ENCODE measurements around the gene SCFD2. TPM values are rescaled to one million over a fixed set of nuclear protein-coding genes. Genes with fewer than 3 reads are reported as not detected.

Gene SCFD2
- total RNA-seq, 1 experiment from 2014 or later: 19.2 TPM

DNA sequence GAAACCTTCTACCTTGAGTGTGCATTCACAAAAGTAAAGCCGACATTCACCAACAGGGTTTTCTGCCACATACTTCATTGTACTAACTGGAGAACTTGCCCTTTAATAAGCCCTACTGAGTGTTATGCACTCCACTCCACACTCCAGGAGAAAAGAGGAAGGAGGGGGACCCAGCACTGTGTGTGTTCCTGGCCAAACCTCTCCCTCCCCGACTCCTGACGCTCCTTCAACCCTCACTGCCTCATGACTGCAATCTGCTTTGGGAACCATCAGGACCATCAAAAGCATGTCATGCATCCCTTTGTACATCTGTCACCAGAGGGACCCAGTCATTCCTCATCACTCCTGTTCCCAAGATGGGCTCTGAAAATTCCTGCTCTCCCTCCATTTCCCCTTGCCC, 360.1 kb downstream of the SCFD2 start:
- intact Hi-C loops (cut with micrococcal nuclease): no loop called here
- Mint-ChIP-seq H3K9me3 (ENCODE audit: unreplicated experiment) (no peaks in the 10 kb centered on the region), H3K4me3 (ENCODE audit: unreplicated experiment) (no peak overlapping the region), H3K27me3 (ENCODE audit: insufficient read depth, unreplicated experiment) (no peaks in the 10 kb centered on the region), H3K36me3 (ENCODE audit: insufficient read depth, unreplicated experiment) (peaks cover 6% of the 10 kb centered on the region), H3K4me1 (ENCODE audit: insufficient read depth, unreplicated experiment) (peaks cover 4% of the 10 kb centered on the region), H3K27ac (ENCODE audit: low read depth, unreplicated experiment) (no peak overlapping the region)
- ChIA-PET CTCF (interaction anchor here (1.2 kb wide), 1 partner anchor 22 kb away, joined by 4 read pairs; no protein-coding TSS in a partner anchor), POLR2A (no interaction called here)
- BruUV-seq (replicated peaks): no TSS peak
- TF ChIP-seq, protein P1, sequence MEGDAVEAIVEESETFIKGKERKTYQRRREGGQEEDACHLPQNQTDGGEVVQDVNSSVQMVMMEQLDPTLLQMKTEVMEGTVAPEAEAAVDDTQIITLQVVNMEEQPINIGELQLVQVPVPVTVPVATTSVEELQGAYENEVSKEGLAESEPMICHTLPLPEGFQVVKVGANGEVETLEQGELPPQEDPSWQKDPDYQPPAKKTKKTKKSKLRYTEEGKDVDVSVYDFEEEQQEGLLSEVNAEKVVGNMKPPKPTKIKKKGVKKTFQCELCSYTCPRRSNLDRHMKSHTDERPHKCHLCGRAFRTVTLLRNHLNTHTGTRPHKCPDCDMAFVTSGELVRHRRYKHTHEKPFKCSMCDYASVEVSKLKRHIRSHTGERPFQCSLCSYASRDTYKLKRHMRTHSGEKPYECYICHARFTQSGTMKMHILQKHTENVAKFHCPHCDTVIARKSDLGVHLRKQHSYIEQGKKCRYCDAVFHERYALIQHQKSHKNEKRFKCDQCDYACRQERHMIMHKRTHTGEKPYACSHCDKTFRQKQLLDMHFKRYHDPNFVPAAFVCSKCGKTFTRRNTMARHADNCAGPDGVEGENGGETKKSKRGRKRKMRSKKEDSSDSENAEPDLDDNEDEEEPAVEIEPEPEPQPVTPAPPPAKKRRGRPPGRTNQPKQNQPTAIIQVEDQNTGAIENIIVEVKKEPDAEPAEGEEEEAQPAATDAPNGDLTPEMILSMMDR (IDR thresholded peaks at IDR 0.05; ENCODE audit: unreplicated experiment): no peak
- DNase-seq (ENCODE audit: unreplicated experiment): no peak

DNA sequence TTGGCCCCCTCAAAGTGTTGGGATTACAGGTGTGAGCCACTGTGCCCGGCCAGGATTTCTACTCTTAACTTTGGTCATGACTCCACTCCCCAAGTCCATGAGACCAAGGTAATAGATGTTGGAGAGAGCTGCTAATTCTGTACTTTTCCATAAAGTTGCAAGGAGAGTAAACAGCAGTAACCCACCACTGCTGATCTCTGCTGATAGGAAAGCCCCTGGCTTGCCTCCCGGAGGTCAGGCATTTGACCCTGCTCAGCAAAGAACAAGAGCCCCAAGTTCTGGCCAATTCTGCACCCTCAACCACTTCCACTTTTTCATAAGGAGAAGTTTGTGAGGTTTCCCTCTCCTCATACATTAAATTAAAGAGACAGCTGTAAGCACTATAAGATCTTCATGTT, 360.7 kb downstream of the SCFD2 start:
- ChIA-PET POLR2A (no interaction called here), CTCF (interaction anchor here (1.2 kb wide), 1 partner anchor 22 kb away, joined by 4 read pairs; no protein-coding TSS in a partner anchor)
- TF ChIP-seq, protein P1 (IDR thresholded peaks at IDR 0.05; ENCODE audit: unreplicated experiment): no peak
- Mint-ChIP-seq H3K9me3 (ENCODE audit: unreplicated experiment) (no peaks in the 10 kb centered on the region), H3K27ac (ENCODE audit: low read depth, unreplicated experiment) (no peak overlapping the region), H3K4me3 (ENCODE audit: unreplicated experiment) (no peak overlapping the region), H3K36me3 (ENCODE audit: insufficient read depth, unreplicated experiment) (peaks cover 6% of the 10 kb centered on the region), H3K4me1 (ENCODE audit: insufficient read depth, unreplicated experiment) (no peaks in the 10 kb centered on the region), H3K27me3 (ENCODE audit: insufficient read depth, unreplicated experiment) (no peaks in the 10 kb centered on the region)
- no TSS peak for BruUV-seq (replicated peaks)
- intact Hi-C loops (cut with micrococcal nuclease): no loop called here
- DNase-seq (ENCODE audit: unreplicated experiment): no peak

DNA sequence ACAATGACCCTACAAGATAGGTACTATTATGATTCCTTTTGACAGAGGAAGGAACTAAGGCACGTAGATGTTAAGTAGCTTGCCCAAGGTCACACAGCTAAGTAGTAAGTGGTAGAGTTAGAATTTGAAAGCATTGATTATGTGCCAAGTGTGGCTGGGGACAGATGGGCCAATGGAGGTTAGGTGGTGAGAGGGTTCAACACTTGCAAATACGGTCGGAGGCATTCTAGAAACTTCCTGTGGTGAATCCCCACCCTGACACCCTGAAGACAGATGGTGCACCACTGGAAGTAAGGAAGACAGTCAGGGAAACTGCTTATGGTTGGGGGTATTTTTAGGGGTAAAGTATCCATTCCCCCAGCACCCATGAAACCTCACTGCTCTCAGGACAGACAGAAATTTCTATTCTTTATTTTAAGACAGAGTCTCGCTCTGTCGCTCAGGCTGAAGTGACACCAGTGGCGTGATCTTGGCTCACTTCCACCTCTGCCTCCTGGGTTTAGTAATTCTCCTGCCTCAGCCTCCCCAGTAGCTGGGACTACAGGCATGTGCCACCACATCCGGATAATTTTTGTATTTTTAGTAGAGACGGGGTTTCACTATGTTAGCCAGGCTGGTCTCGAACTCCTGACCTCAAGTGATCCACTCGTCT, 361.2 kb downstream of the SCFD2 start:
- ChIA-PET CTCF (no interaction called here), POLR2A (no interaction called here)
- Mint-ChIP-seq H3K4me1 (ENCODE audit: insufficient read depth, unreplicated experiment) (no peaks in the 10 kb centered on the region), H3K27me3 (ENCODE audit: insufficient read depth, unreplicated experiment) (no peaks in the 10 kb centered on the region), H3K4me3 (ENCODE audit: unreplicated experiment) (no peak overlapping the region), H3K36me3 (ENCODE audit: insufficient read depth, unreplicated experiment) (peaks cover 6% of the 10 kb centered on the region), H3K27ac (ENCODE audit: low read depth, unreplicated experiment) (no peak overlapping the region), H3K9me3 (ENCODE audit: unreplicated experiment) (no peaks in the 10 kb centered on the region)
- no TSS peak for BruUV-seq (replicated peaks)
- TF ChIP-seq, protein P1 (IDR thresholded peaks at IDR 0.05; ENCODE audit: unreplicated experiment): no peak
- DNase-seq (ENCODE audit: unreplicated experiment): no peak
- intact Hi-C loops (cut with micrococcal nuclease): no loop called here

DNA sequence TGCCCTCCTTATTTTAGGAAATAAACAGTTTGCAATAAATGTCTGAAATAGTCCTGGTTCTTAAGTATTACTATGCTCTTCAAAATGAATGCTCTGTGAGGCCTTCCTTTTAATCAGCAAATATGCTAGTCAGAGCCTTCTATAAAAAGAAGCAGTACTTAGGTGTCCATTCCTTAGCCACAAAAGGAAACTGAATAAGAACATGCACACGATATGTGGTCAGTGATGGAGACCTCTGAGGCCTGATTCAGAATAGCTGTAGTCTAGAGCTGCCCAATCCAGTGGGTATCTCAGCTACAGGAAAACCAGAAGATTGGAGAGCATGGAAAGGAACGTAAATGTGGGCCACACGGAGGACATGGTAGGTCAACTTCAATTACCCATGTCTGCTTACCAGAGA, 361.9 kb downstream of the SCFD2 start:
- ChIA-PET CTCF (no interaction called here), POLR2A (no interaction called here)
- Mint-ChIP-seq H3K36me3 (ENCODE audit: insufficient read depth, unreplicated experiment) (peaks cover 6% of the 10 kb centered on the region), H3K4me3 (ENCODE audit: unreplicated experiment) (no peak overlapping the region), H3K9me3 (ENCODE audit: unreplicated experiment) (no peaks in the 10 kb centered on the region), H3K27ac (ENCODE audit: low read depth, unreplicated experiment) (no peak overlapping the region), H3K4me1 (ENCODE audit: insufficient read depth, unreplicated experiment) (no peaks in the 10 kb centered on the region), H3K27me3 (ENCODE audit: insufficient read depth, unreplicated experiment) (no peaks in the 10 kb centered on the region)
- no peak for DNase-seq (ENCODE audit: unreplicated experiment)
- intact Hi-C loops (cut with micrococcal nuclease): no loop called here
- no TSS peak for BruUV-seq (replicated peaks)
- TF ChIP-seq, protein P1 (IDR thresholded peaks at IDR 0.05; ENCODE audit: unreplicated experiment): no peak
